Hepatocyte (in vitro differentiated cells): ENCODE measurements around the gene RIN3. TPM values are rescaled to one million over a fixed set of nuclear protein-coding genes. Genes with fewer than 3 reads are reported as not detected.

Experiments
- DNase-seq: peaks from one replicate; pipeline ENCODE4 v3.0.0-alpha.2; 2016; ENCODE audit warnings: low spot score
- H2AFZ ChIP-seq: fragments of 200-600 bp; sonication (generic); 2 replicates; pipeline ENCODE4 v1.6.0; 2016; ENCODE audit warnings: antibody characterized with exemption, mild to moderate bottlenecking
- H3K27ac ChIP-seq: fragments of 200-600 bp; sonication (generic); 2 replicates; pipeline ENCODE4 v1.5.1; 2016; ENCODE audit warnings: mild to moderate bottlenecking
- H3K27me3 ChIP-seq: fragments of 200-600 bp; sonication (generic); 2 replicates; pipeline ENCODE4 v1.6.1; 2016
- H3K36me3 ChIP-seq: fragments of 200-600 bp; sonication (generic); replicated peaks from 2 replicates; pipeline ENCODE4 v1.5.1; 2016; ENCODE audit warnings: low read depth; ENCODE audit not compliant: insufficient read depth
- H3K4me1 ChIP-seq: fragments of 200-600 bp; sonication (generic); 2 replicates; pipeline ENCODE4 v1.5.1; 2016; ENCODE audit warnings: mild to moderate bottlenecking, moderate library complexity; ENCODE audit not compliant: insufficient read depth
- H3K4me2 ChIP-seq: fragments of 200-600 bp; sonication (generic); 2 replicates; pipeline ENCODE4 v1.6.0; 2016
- H3K4me3 ChIP-seq: fragments of 200-600 bp; sonication (generic); 2 replicates; pipeline ENCODE4 v1.5.1; 2016; ENCODE audit warnings: mild to moderate bottlenecking
- H3K79me2 ChIP-seq: fragments of 200-600 bp; sonication (generic); 2 replicates; pipeline ENCODE4 v1.6.0; 2017; ENCODE audit warnings: mild to moderate bottlenecking
- H3K9me2 ChIP-seq: fragments of 200-600 bp; sonication (generic); replicated peaks from 2 replicates; pipeline ENCODE4 v1.6.0; 2017; ENCODE audit warnings: mild to moderate bottlenecking; ENCODE audit not compliant: insufficient read depth
- H3K9me3 ChIP-seq: fragments of 200-600 bp; sonication (generic); 2 replicates; pipeline ENCODE4 v1.5.1; 2016; ENCODE audit warnings: low read depth, mild to moderate bottlenecking
- H4K20me1 ChIP-seq: fragments of 200-600 bp; sonication (generic); 2 replicates; pipeline ENCODE4 v1.6.0; 2016; ENCODE audit warnings: mild to moderate bottlenecking; ENCODE audit not compliant: insufficient read depth, poor library complexity, severe bottlenecking
- EZH2 ChIP-seq: fragments of 200-600 bp; sonication (generic); IDR thresholded peaks from 2 replicates; pipeline ENCODE4 v1.6.1; 2016; ENCODE audit warnings: antibody characterized with exemption, mild to moderate bottlenecking, borderline replicate concordance
- EZH2phosphoT487 ChIP-seq: fragments of 200-600 bp; sonication (generic); IDR thresholded peaks from one replicate; pipeline ENCODE4 v1.6.1; 2018; ENCODE audit warnings: antibody characterized with exemption, mild to moderate bottlenecking, low read depth, moderate library complexity; ENCODE audit not compliant: unreplicated experiment, severe bottlenecking
- WGBS: methylation state at CpG from one replicate; pipeline ENCODE4 v1.1.6; 2016; ENCODE audit warnings: low lambda C conversion rate; ENCODE audit errors: missing lambda C conversion rate; 5-methylcytosine and 5-hydroxymethylcytosine counted together
- polyA plus RNA-seq: library from polyadenylated mRNA; unstranded; fragments of >200 nt; fragmentation: Nextera tagmentation; extraction: Ambion mirVana; gene quantifications from 2 replicates; pipeline ENCODE4 v1.2.1, GENCODE V29; 2016
- total RNA-seq: library from RNA; depleted of rRNA; stranded (reverse); fragments of >200 nt; gene quantifications from 2 replicates; pipeline ENCODE4 v1.2.3, GENCODE V29; 2014
- TF ChIP-seq, protein P1 (sequence below): fragments of 200-600 bp; sonication (generic); IDR thresholded peaks from 2 replicates; pipeline ENCODE4 v1.5.1; 2016; ENCODE audit warnings: antibody characterized with exemption, mild to moderate bottlenecking; ENCODE audit not compliant: poor library complexity

RIN3 gene
- total and polyA plus RNA-seq, 2 experiments from 2014 or later, result 4.2 to 11.8 TPM

DNA sequence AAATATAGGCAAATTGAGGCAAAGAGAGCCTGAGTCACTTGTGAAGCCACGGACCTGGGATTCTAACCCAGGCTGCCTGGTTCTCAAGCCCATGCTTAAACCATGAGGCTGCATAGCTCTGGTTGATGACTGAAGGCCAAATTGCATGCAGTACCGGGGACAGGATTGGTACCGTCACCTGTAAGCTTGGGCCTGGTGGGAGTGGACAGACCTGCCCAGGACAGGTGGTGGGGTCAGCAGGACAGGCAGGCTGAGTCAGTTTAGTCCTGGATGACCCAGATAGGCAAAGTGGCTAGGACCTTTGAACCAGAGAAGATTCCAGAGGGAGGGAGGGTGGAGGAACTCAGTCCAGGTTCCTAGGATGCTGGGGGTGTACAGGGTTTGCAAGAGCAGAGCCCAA, 25.8 kb downstream of the RIN3 start:
- H3K9me2 ChIP-seq, result no peaks in the 10 kb centered on the region
- no peaks in the 10 kb centered on the region for H4K20me1 ChIP-seq
- no peak overlapping the region for H2AFZ ChIP-seq
- TF ChIP-seq, protein P1, sequence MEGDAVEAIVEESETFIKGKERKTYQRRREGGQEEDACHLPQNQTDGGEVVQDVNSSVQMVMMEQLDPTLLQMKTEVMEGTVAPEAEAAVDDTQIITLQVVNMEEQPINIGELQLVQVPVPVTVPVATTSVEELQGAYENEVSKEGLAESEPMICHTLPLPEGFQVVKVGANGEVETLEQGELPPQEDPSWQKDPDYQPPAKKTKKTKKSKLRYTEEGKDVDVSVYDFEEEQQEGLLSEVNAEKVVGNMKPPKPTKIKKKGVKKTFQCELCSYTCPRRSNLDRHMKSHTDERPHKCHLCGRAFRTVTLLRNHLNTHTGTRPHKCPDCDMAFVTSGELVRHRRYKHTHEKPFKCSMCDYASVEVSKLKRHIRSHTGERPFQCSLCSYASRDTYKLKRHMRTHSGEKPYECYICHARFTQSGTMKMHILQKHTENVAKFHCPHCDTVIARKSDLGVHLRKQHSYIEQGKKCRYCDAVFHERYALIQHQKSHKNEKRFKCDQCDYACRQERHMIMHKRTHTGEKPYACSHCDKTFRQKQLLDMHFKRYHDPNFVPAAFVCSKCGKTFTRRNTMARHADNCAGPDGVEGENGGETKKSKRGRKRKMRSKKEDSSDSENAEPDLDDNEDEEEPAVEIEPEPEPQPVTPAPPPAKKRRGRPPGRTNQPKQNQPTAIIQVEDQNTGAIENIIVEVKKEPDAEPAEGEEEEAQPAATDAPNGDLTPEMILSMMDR, result no peak
- no peak for TF ChIP-seq EZH2phosphoT487
- TF ChIP-seq EZH2, result no peak
- no peaks in the 10 kb centered on the region for H3K27me3 ChIP-seq
- peaks cover 13% of the 10 kb centered on the region for H3K79me2 ChIP-seq
- H3K27ac ChIP-seq, result peak overlapping the region; percentile 73
- no peak overlapping the region for H3K4me2 ChIP-seq
- no peaks in the 10 kb centered on the region for H3K9me3 ChIP-seq
- peaks cover 23% of the 10 kb centered on the region for H3K4me1 ChIP-seq
- DNase-seq, result no peak
- H3K36me3 ChIP-seq, result no peaks in the 10 kb centered on the region
- H3K4me3 ChIP-seq, result no peak overlapping the region
- WGBS, result 90% methylated on average over 3 of the region's 3 CpGs

DNA sequence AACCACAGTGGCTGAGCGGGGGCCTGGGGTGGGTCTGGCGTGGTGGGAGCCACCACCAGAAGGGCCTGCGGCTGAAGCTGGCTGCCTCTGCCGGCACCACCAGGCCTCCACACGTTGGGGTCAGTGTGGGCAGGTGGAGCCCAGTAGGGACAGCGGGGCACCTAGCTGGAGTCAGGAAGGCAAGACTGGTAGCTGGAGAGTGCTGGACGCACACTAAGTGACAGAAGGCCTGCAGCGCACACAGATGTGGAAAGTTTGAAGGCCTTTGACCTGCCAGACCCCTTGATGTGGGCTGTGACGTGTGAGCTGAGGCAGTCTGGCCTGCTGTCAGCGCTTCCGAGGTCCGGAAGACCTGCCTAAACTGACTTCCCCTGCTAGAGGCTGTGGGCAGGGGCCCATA, 26.3 kb downstream of the RIN3 start:
- Histone ChIP-seq H3K9me2 (no peaks in the 10 kb centered on the region), H3K27ac (peak overlapping the region; percentile 73), H3K4me1 (peaks cover 23% of the 10 kb centered on the region), H2AFZ (no peak overlapping the region), H4K20me1 (no peaks in the 10 kb centered on the region), H3K4me3 (no peak overlapping the region), H3K27me3 (no peaks in the 10 kb centered on the region), H3K79me2 (peaks cover 13% of the 10 kb centered on the region), H3K36me3 (no peaks in the 10 kb centered on the region), H3K4me2 (peak overlapping the region; percentile 0), H3K9me3 (no peaks in the 10 kb centered on the region)
- TF ChIP-seq EZH2phosphoT487, result no peak
- 83% methylated on average over 12 of the region's 12 CpGs for WGBS
- DNase-seq, result no peak

DNA sequence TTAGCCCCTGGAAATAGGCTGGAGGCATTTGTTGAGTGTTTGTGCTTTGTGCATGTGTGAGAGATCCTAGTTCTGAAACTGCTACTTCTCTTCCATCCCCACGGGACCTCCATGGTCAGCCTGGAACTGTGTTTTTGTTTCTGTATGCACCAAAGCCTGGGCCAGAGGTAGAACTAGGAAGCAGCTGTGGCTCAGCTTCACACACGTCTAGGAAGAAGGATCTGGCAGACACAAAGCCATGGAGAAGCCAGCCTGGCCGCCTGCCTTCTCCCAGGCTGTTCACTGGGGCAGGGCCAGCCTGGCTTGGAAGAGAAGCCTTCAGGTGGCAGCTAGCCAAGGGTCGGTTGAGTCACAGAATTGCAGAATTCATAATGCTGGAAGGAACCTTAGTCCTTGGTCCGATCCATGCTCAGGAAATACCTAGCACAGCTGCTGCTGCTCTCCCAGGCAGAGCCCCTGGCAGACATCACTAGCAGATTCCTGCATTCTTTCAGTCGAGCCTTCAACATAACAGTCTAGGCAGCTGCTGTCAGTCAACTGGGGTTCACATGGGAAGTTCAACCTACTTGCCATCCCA, 27.0 kb downstream of the RIN3 start:
- Histone ChIP-seq H3K79me2 (peaks cover 13% of the 10 kb centered on the region), H3K4me1 (peaks cover 23% of the 10 kb centered on the region), H3K9me2 (no peaks in the 10 kb centered on the region), H3K9me3 (no peaks in the 10 kb centered on the region), H3K27ac (peak overlapping the region; percentile 73), H3K4me3 (no peak overlapping the region), H3K27me3 (no peaks in the 10 kb centered on the region), H4K20me1 (no peaks in the 10 kb centered on the region), H3K36me3 (no peaks in the 10 kb centered on the region), H2AFZ (no peak overlapping the region), H3K4me2 (peak overlapping the region; percentile 0)
- peak; percentile 82 for DNase-seq
- WGBS, result 54% methylated on average over 6 of the region's 6 CpGs
- TF ChIP-seq, protein P1, result no peak
- TF ChIP-seq EZH2, result no peak
- TF ChIP-seq EZH2phosphoT487, result no peak

DNA sequence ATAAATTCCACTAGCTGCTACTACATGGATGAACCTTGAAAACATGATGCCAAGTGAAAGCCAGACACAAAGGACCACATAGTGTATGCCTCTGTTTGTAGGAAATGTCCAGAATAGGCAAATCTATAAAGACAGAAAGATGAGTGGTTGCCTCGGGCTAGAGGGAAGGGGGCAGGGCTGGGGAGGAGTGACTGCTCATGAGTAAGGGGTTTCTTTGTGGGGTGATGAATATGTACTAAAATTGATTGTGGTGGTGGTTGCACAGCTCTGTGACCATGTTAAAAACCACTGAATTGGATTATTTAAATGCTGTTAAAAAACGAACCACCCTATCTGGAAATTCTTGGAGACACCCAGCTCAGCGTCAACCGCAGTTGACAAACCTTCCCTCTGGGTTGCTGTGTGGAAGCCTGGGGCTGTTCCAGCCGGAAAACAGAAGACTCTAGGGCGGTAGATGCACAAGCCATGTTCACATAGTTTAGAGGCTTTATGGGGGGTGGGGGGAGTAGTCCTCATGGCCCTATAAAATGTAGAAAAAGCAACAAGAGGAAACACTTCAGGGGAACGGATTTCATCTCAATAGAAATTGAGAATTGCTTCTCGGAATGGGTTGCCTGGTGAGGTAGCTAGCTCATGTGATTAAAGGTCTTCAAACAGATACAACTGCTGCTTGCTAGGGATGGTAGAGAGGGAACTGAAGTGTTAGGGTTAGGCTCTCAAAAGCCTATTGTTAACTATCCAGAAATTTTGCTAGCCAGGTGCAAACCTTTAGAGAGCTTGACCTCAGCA, 29.4 kb downstream of the RIN3 start:
- H3K9me2 ChIP-seq, result no peaks in the 10 kb centered on the region
- no peak overlapping the region for H3K4me3 ChIP-seq
- H2AFZ ChIP-seq, result no peak overlapping the region
- no peak overlapping the region for H3K4me2 ChIP-seq
- H3K27ac ChIP-seq, result no peak overlapping the region
- no peaks in the 10 kb centered on the region for H3K9me3 ChIP-seq
- H3K36me3 ChIP-seq, result no peaks in the 10 kb centered on the region
- H3K79me2 ChIP-seq, result peaks cover 13% of the 10 kb centered on the region
- H3K4me1 ChIP-seq, result peaks cover 18% of the 10 kb centered on the region
- WGBS, result 72% methylated on average over 8 of the region's 8 CpGs
- H3K27me3 ChIP-seq, result no peaks in the 10 kb centered on the region
- DNase-seq, result no peak
- H4K20me1 ChIP-seq, result no peaks in the 10 kb centered on the region
- TF ChIP-seq, protein P1, result no peak
- no peak for TF ChIP-seq EZH2
- TF ChIP-seq EZH2phosphoT487, result no peak
